WTC11 (cell line): ENCODE measurements around the gene SLC25A21. TPM values are rescaled to one million over a fixed set of nuclear protein-coding genes. Genes with fewer than 3 reads are reported as not detected.
"Not testable (repeated sequence)": the region's sequence is repeated elsewhere in the genome, so short reads cannot be mapped to it uniquely, and the experiment has no call there.

Experiments used
- ATAC-seq: fragments of 200-7000 bp; cut with Tn5 transposase; 2 replicates; pipeline ENCODE4 v1.10.0; 2021; ENCODE audit warnings: mild to moderate bottlenecking, moderate library complexity
- CTCF ChIA-PET: fragments of 300-600 bp; sonication (Branson Sonifier 250); formaldehyde crosslinking; loops from one replicate; lab custom pipeline; 2021; ENCODE audit warnings: antibody characterized with exemption; lab: Charles Lee
- POLR2A ChIA-PET: fragments of 350-600 bp; sonication (Branson Sonifier 250); formaldehyde crosslinking; loops from one replicate; lab custom pipeline; 2021; ENCODE audit warnings: antibody characterized with exemption; lab: Charles Lee
- DNase-seq: peaks from one replicate; pipeline ENCODE4 v3.0.0; 2021; ENCODE audit warnings: low spot score
- H3K27ac Mint-ChIP-seq: 2 replicates; pipeline ENCODE4 v1.8.0; 2021; ENCODE audit warnings: mixed read lengths
- H3K27me3 Mint-ChIP-seq: 2 replicates; pipeline ENCODE4 v1.8.0; 2021; ENCODE audit warnings: low read depth, mild to moderate bottlenecking, moderate library complexity, mixed read lengths
- H3K36me3 Mint-ChIP-seq: 2 replicates; pipeline ENCODE4 v1.8.0; 2021; ENCODE audit warnings: mixed read lengths
- H3K4me1 Mint-ChIP-seq: 2 replicates; pipeline ENCODE4 v1.8.0; 2022; ENCODE audit warnings: mixed read lengths
- H3K4me3 Mint-ChIP-seq: 2 replicates; pipeline ENCODE4 v1.8.0; 2021; ENCODE audit warnings: mild to moderate bottlenecking, moderate library complexity, mixed read lengths
- H3K9me3 Mint-ChIP-seq: 2 replicates; pipeline ENCODE4 v1.8.0; 2021; ENCODE audit warnings: mixed read lengths
- CREM ChIP-seq: sonication (generic); formaldehyde crosslinking; IDR thresholded peaks from 2 replicates; pipeline ENCODE4 v1.8.1; 2022; ENCODE audit warnings: mild to moderate bottlenecking, missing genetic modification reagents, moderate library complexity
- EMX1 ChIP-seq: fragments of 250-450 bp; sonication (Bioruptor Pico); IDR thresholded peaks from 2 replicates; pipeline ENCODE4 v1.8.0; 2021; ENCODE audit warnings: mild to moderate bottlenecking
- GRHL2 ChIP-seq: fragments of 250-450 bp; sonication (Bioruptor Pico); IDR thresholded peaks from 2 replicates; pipeline ENCODE4 v1.8.0; 2022; ENCODE audit warnings: mild to moderate bottlenecking, moderate library complexity; ENCODE audit not compliant: insufficient replicate concordance, severe bottlenecking
- NR2C2 ChIP-seq: sonication (generic); formaldehyde crosslinking; IDR thresholded peaks from 2 replicates; pipeline ENCODE4 v1.8.0; 2022; ENCODE audit warnings: mild to moderate bottlenecking, missing genetic modification reagents
- OVOL2 ChIP-seq: fragments of 250-450 bp; sonication (Bioruptor Pico); IDR thresholded peaks from 2 replicates; pipeline ENCODE4 v1.9.0; 2021; ENCODE audit warnings: mild to moderate bottlenecking, borderline replicate concordance
- PRRX2 ChIP-seq: fragments of 250-450 bp; sonication (Bioruptor Pico); IDR thresholded peaks from 2 replicates; pipeline ENCODE4 v1.8.0; 2021; ENCODE audit warnings: mild to moderate bottlenecking
- RORB ChIP-seq: fragments of 250-450 bp; sonication (Bioruptor Pico); IDR thresholded peaks from 2 replicates; pipeline ENCODE4 v1.9.0; 2021; ENCODE audit warnings: mild to moderate bottlenecking
- SP1 ChIP-seq: sonication (generic); formaldehyde crosslinking; conservative IDR thresholded peaks from 2 replicates; pipeline ENCODE4 v1.8.1; 2022; ENCODE audit warnings: missing genetic modification reagents
- ZNF396 ChIP-seq: fragments of 250-450 bp; sonication (Bioruptor Pico); IDR thresholded peaks from 2 replicates; pipeline ENCODE4 v1.8.0; 2021; ENCODE audit warnings: mild to moderate bottlenecking, moderate library complexity, borderline replicate concordance
- ZNF423 ChIP-seq: fragments of 250-450 bp; sonication (Bioruptor Pico); IDR thresholded peaks from 2 replicates; pipeline ENCODE4 v2.1.2; 2022; ENCODE audit warnings: mild to moderate bottlenecking, moderate library complexity
- total RNA-seq: library from RNA; stranded (reverse); gene quantifications from 3 replicates; pipeline ENCODE4 v1.2.3, GENCODE V29; 2021
- TF ChIP-seq, protein P1 (sequence below): fragments of 250-450 bp; sonication (Bioruptor Pico); conservative IDR thresholded peaks from 2 replicates; pipeline ENCODE4 v1.9.0; 2021; ENCODE audit warnings: mild to moderate bottlenecking
- TF ChIP-seq, protein P2 (sequence below): sonication (generic); formaldehyde crosslinking; IDR thresholded peaks from 2 replicates; pipeline ENCODE4 v1.8.0; 2022; ENCODE audit warnings: mild to moderate bottlenecking, missing genetic modification reagents
- TF ChIP-seq, protein P3 (sequence below): sonication (generic); formaldehyde crosslinking; IDR thresholded peaks from 2 replicates; pipeline ENCODE4 v1.8.1; 2023; ENCODE audit warnings: mild to moderate bottlenecking, missing genetic modification reagents, moderate library complexity
- TF ChIP-seq, protein P4 (sequence below): fragments of 200-600 bp; IDR thresholded peaks from 2 replicates; pipeline ENCODE4 v1.8.0; 2022; ENCODE audit warnings: antibody characterized with exemption
- TF ChIP-seq, protein P5 (sequence below): sonication (generic); formaldehyde crosslinking; IDR thresholded peaks from 2 replicates; pipeline ENCODE4 v1.8.1; 2022; ENCODE audit warnings: mild to moderate bottlenecking, missing genetic modification reagents, moderate library complexity, borderline replicate concordance
- TF ChIP-seq, protein P6 (sequence below): sonication (generic); formaldehyde crosslinking; IDR thresholded peaks from 2 replicates; pipeline ENCODE4 v1.8.1; 2023; ENCODE audit warnings: mild to moderate bottlenecking, missing genetic modification reagents, moderate library complexity
- TF ChIP-seq, protein P7 (sequence below): sonication (generic); formaldehyde crosslinking; IDR thresholded peaks from 2 replicates; pipeline ENCODE4 v1.8.0; 2022; ENCODE audit warnings: mild to moderate bottlenecking, missing genetic modification reagents
- TF ChIP-seq, protein P8 (sequence below): sonication (generic); formaldehyde crosslinking; IDR thresholded peaks from 2 replicates; pipeline ENCODE4 v1.8.1; 2022; ENCODE audit warnings: missing genetic modification reagents, borderline replicate concordance
- TF ChIP-seq, protein P9 (sequence below): sonication (generic); formaldehyde crosslinking; IDR thresholded peaks from 2 replicates; pipeline ENCODE4 v1.8.1; 2022; ENCODE audit warnings: mild to moderate bottlenecking, moderate library complexity, missing genetic modification reagents

The SLC25A21 gene
- total RNA-seq, 1 experiment from 2014 or later = 8.2 TPM

DNA sequence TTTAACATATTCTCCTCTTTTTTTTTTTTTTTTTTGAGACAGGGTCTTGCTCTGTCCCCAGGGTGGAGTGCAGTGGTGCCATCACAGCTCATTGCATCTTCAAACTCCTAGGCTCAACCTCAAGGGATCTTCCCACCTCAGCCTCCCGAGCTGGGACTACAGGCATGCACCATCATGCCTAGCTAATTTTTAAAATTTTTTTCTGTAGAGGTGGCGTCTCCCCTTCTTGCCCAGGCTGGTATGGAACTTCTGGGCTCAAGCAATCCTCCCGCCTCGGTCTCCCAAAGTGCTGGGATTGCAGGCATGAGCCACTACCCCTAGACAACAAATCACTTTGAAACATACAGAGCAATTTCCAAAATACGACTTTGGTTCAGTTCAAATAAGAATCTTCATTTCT, 355.9 kb downstream of the SLC25A21 start:
- DNase-seq (no peak), ATAC-seq (no peak)
- Mint-ChIP-seq H3K9me3 (no peaks in the 10 kb centered on the region; the same call in 1 of the 2 replicates), H3K4me3 (no peak overlapping the region), H3K4me1 (peaks cover 5% of the 10 kb centered on the region; the same call in 1 of the 2 replicates), H3K36me3 (no peaks in the 10 kb centered on the region), H3K27me3 (no peaks in the 10 kb centered on the region), H3K27ac (no peak overlapping the region)
- ChIA-PET POLR2A (no interaction called here), CTCF (interaction anchor here (1.1 to 1.8 kb wide), 2 partner anchors 69 to 126 kb away, joined by 4 to 6 read pairs; no protein-coding TSS in a partner anchor)
- TF ChIP-seq ZNF396 (CRISPR knock-in tag) = no peak
- TF ChIP-seq NR2C2 (CRISPR knock-in tag) = no peak
- TF ChIP-seq EMX1 = no peak
- no peak for TF ChIP-seq CREM
- no peak for TF ChIP-seq PRRX2 (CRISPR knock-in tag)
- TF ChIP-seq, protein P1, sequence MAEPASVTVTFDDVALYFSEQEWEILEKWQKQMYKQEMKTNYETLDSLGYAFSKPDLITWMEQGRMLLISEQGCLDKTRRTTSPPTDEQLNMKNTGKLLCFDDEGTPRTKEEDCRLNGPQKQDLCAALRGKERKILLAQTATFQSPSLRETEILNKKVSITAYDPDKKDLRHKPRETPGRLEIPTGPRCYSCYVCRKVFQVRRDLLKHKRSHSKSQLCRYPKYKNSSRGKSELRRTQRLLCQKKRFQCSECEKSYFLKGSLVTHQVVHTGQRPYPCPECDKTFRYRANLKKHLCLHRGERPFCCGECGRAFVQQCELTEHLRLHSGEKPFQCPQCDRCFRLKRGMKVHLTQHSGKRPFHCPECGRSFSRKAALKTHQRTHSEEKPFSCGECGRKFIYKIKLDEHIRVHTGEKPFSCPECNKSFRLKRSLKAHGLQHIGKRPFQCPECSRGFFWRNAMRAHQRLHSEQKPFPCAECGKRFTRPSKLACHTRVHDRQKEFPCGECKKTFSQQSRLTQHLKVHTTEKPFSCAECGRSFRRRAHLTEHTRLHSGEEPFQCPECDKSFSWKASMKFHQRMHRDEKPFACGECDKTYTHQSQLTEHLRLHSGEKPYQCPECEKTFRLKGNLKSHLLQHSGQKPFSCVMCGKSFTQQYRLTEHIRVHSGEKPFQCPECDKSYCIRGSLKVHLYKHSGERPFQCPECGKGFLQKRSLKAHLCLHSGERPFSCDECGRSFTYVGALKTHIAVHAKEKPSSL (CRISPR knock-in tag) = no peak
- no peak for TF ChIP-seq ZNF423 (CRISPR knock-in tag)
- TF ChIP-seq, protein P2, sequence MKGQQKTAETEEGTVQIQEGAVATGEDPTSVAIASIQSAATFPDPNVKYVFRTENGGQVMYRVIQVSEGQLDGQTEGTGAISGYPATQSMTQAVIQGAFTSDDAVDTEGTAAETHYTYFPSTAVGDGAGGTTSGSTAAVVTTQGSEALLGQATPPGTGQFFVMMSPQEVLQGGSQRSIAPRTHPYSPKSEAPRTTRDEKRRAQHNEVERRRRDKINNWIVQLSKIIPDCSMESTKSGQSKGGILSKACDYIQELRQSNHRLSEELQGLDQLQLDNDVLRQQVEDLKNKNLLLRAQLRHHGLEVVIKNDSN = no peak
- TF ChIP-seq, protein P3, sequence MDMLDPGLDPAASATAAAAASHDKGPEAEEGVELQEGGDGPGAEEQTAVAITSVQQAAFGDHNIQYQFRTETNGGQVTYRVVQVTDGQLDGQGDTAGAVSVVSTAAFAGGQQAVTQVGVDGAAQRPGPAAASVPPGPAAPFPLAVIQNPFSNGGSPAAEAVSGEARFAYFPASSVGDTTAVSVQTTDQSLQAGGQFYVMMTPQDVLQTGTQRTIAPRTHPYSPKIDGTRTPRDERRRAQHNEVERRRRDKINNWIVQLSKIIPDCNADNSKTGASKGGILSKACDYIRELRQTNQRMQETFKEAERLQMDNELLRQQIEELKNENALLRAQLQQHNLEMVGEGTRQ (CRISPR knock-in tag) = no peak
- TF ChIP-seq, protein P4, sequence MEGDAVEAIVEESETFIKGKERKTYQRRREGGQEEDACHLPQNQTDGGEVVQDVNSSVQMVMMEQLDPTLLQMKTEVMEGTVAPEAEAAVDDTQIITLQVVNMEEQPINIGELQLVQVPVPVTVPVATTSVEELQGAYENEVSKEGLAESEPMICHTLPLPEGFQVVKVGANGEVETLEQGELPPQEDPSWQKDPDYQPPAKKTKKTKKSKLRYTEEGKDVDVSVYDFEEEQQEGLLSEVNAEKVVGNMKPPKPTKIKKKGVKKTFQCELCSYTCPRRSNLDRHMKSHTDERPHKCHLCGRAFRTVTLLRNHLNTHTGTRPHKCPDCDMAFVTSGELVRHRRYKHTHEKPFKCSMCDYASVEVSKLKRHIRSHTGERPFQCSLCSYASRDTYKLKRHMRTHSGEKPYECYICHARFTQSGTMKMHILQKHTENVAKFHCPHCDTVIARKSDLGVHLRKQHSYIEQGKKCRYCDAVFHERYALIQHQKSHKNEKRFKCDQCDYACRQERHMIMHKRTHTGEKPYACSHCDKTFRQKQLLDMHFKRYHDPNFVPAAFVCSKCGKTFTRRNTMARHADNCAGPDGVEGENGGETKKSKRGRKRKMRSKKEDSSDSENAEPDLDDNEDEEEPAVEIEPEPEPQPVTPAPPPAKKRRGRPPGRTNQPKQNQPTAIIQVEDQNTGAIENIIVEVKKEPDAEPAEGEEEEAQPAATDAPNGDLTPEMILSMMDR = no peak
- TF ChIP-seq, protein P5, sequence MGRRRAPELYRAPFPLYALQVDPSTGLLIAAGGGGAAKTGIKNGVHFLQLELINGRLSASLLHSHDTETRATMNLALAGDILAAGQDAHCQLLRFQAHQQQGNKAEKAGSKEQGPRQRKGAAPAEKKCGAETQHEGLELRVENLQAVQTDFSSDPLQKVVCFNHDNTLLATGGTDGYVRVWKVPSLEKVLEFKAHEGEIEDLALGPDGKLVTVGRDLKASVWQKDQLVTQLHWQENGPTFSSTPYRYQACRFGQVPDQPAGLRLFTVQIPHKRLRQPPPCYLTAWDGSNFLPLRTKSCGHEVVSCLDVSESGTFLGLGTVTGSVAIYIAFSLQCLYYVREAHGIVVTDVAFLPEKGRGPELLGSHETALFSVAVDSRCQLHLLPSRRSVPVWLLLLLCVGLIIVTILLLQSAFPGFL = no peak
- TF ChIP-seq, protein P6, sequence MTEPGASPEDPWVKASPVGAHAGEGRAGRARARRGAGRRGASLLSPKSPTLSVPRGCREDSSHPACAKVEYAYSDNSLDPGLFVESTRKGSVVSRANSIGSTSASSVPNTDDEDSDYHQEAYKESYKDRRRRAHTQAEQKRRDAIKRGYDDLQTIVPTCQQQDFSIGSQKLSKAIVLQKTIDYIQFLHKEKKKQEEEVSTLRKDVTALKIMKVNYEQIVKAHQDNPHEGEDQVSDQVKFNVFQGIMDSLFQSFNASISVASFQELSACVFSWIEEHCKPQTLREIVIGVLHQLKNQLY (CRISPR knock-in tag) = no peak
- TF ChIP-seq SP1 (CRISPR knock-in tag) = no peak
- TF ChIP-seq, protein P7, sequence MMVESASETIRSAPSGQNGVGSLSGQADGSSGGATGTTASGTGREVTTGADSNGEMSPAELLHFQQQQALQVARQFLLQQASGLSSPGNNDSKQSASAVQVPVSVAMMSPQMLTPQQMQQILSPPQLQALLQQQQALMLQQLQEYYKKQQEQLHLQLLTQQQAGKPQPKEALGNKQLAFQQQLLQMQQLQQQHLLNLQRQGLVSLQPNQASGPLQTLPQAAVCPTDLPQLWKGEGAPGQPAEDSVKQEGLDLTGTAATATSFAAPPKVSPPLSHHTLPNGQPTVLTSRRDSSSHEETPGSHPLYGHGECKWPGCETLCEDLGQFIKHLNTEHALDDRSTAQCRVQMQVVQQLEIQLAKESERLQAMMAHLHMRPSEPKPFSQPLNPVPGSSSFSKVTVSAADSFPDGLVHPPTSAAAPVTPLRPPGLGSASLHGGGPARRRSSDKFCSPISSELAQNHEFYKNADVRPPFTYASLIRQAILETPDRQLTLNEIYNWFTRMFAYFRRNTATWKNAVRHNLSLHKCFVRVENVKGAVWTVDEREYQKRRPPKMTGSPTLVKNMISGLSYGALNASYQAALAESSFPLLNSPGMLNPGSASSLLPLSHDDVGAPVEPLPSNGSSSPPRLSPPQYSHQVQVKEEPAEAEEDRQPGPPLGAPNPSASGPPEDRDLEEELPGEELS (CRISPR knock-in tag) = no peak
- no peak for TF ChIP-seq GRHL2 (CRISPR knock-in tag)
- TF ChIP-seq, protein P8, sequence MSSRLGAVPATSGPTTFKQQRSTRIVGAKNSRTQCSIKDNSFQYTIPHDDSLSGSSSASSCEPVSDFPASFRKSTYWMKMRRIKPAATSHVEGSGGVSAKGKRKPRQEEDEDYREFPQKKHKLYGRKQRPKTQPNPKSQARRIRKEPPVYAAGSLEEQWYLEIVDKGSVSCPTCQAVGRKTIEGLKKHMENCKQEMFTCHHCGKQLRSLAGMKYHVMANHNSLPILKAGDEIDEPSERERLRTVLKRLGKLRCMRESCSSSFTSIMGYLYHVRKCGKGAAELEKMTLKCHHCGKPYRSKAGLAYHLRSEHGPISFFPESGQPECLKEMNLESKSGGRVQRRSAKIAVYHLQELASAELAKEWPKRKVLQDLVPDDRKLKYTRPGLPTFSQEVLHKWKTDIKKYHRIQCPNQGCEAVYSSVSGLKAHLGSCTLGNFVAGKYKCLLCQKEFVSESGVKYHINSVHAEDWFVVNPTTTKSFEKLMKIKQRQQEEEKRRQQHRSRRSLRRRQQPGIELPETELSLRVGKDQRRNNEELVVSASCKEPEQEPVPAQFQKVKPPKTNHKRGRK = no peak
- TF ChIP-seq, protein P9, sequence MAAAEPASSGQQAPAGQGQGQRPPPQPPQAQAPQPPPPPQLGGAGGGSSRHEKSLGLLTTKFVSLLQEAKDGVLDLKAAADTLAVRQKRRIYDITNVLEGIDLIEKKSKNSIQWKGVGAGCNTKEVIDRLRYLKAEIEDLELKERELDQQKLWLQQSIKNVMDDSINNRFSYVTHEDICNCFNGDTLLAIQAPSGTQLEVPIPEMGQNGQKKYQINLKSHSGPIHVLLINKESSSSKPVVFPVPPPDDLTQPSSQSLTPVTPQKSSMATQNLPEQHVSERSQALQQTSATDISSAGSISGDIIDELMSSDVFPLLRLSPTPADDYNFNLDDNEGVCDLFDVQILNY (CRISPR knock-in tag) = no peak
- no peak for TF ChIP-seq OVOL2 (CRISPR knock-in tag)
- TF ChIP-seq RORB (CRISPR knock-in tag) = no peak

DNA sequence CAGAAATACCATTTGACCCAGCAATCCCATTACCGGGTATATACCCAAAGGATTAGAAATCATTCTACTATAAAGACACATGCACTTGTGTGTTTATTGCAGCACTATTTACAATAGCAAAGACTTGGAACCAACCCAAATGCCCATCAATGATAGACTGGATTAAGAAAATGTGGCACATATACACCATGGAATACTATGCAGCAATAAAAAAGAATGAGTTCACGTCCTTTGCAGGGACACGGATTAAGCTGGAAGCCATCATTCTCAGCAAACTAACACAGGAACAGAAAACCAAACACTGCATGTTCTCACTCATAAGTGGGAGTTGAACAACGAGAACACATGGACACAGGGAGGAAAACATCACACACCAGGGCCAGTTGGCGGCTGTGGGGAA, 357.6 kb downstream of the SLC25A21 start:
- H3K9me3 Mint-ChIP-seq, H3K27me3 Mint-ChIP-seq, H3K4me1 Mint-ChIP-seq, H3K4me3 Mint-ChIP-seq, DNase-seq, H3K36me3 Mint-ChIP-seq, CTCF ChIA-PET, H3K27ac Mint-ChIP-seq, ATAC-seq, POLR2A ChIA-PET: not testable (repeated sequence)
